ENCODE measurements around the gene ATG13. TPM values are rescaled to one million over a fixed set of nuclear protein-coding genes. Genes with fewer than 3 reads are reported as not detected.

ATG13 gene
- polyA plus RNA-seq, 1 donor, result 36.4 TPM

- no peak for DNase-seq (ENCODE audit: low read depth)
Measured at GRCh38 chr11:46676436-46677158, 59.2 kb downstream of the ATG13 start.

GRCh38 chr11:46677169-46677568, 59.8 kb downstream of the ATG13 start:
- no peak for DNase-seq (ENCODE audit: low read depth)

DNA sequence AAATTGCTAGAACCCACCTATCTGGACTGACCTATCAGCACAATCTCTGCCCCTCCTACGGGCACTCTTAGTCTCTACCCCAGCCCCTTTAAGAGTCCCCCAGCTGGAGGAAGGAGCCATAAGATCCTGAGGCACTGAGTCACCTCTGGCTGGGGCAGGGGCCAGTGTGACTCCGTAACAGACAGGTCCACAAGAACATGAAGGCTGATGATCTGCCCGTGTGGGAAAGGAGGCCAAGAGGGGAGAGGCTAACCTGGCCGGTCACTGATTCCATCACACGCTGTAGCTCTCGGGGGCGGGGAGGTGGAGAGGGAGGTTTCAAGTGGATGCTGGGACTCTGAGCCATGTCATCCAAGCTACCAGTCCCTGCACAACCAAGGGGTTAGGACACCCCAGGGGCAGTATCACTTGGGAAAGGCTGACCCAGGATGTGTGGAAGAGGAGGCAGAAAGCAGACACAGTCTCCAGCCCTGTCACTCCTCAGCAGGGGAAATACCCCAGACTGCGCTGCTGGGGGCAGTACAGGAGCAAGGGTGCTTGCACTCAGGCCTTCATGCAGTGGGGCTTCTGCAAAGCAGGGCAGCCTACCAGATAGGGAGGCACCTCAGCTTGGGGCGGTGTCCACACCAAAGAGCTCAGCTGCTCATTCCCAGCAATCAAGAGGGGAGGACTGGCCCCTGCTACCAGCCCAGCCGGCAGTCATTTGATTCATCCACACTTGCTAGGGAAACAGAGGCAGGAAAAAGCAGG, 60.8 kb downstream of the ATG13 start:
- DNase-seq (ENCODE audit: low read depth), result no peak

DNA sequence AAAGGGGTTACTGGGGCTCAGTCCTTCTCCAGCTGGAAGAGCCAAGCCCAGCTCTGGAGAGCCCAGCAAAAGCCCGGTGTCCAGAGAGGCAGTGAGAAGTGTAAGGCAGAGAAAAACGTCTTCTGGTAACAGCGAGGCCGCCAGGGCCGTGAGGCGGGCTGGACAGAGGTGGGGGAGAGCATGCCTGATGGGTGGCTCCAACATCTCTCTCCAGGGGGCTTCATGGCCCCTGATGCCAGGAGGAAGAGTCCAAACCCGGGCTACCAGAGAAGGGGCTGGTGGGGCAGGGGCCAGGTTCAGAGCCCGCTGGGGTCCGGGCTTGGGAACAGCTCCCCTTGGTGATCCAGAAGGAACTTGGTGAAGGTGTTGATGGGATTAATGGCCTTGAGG, 61.4 kb downstream of the ATG13 start:
- DNase-seq (ENCODE audit: low read depth), result no peak

- no peak for DNase-seq (ENCODE audit: low read depth)
Measured at GRCh38 chr11:46679241-46680163, 62.1 kb downstream of the ATG13 start.

GRCh38 chr11:46680164-46680760, 62.9 kb downstream of the ATG13 start:
- DNase-seq (ENCODE audit: low read depth), result no peak

DNA sequence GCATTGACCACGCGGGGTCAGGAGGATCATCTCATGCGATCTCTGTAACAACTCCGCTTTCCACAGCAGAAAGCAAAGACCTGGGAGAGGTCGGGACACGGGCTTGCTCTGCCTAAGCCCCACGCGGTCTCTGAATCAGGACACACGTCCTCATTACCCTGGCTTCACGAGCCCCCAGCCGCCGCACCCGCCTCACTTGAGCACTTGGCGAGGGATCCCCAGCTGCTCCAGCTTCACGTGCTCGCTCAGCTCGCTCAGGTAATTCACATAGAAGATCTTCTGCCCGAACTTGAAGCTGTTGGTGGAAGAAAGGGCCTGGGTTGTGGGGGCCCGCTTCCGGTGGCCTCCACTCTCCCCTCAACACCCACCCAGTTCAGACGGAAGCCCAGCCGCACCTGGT, 63.5 kb downstream of the ATG13 start:
- no peak for DNase-seq (ENCODE audit: low read depth)

- no peak for DNase-seq (ENCODE audit: low read depth)
Measured at GRCh38 chr11:46681814-46682213, 64.5 kb downstream of the ATG13 start.

GRCh38 chr11:46682773-46683752, 65.7 kb downstream of the ATG13 start:
- no peak for DNase-seq (ENCODE audit: low read depth)

DNA sequence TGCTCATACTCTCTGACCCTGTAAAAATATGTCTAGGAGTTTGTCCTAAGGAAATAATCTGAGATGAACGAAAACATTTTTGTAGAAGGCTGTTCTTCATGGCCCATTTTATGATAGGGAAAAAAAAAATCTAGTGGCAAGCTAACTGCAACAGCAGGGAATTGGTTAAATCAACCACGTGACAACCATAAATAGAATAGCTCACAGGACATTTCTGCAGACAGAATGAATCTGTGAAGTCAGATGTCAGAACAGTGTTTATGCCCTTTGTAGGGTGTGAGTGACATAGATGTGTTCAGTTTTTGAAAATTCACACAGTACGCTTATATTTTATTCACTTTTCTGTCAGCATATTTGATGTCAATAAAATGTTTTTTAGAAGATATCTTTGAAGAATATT, 67.0 kb downstream of the ATG13 start:
- DNase-seq (ENCODE audit: low read depth), result no peak

GRCh38 chr11:46686886-46687795, 69.8 kb downstream of the ATG13 start:
- DNase-seq (ENCODE audit: low read depth), result no peak

- no peak for DNase-seq (ENCODE audit: low read depth)
Measured at GRCh38 chr11:46690702-46691101, 73.3 kb downstream of the ATG13 start.

DNA sequence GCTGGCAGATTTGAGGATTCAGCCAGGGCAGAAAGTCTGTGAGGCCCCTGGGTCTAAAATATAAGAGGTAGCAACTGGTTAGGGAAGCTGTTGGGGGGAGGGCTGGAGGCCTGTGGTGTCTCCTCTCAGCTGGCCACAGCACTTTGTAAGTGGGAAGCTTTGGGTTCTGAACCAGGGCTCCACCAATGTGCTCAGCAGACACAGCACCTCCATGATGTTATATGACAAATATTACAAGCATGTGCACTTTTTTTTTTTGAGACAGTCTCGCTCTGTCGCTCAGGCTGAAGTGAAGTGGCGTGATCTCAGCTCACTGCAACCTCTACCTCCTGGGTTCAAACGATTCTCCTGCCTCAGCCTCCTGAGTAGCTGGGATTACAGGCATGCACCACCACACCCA, 75.1 kb downstream of the ATG13 start:
- no peak for DNase-seq (ENCODE audit: low read depth)

GRCh38 chr11:46693597-46694012, 76.3 kb downstream of the ATG13 start:
- DNase-seq (ENCODE audit: low read depth), result no peak

DNA sequence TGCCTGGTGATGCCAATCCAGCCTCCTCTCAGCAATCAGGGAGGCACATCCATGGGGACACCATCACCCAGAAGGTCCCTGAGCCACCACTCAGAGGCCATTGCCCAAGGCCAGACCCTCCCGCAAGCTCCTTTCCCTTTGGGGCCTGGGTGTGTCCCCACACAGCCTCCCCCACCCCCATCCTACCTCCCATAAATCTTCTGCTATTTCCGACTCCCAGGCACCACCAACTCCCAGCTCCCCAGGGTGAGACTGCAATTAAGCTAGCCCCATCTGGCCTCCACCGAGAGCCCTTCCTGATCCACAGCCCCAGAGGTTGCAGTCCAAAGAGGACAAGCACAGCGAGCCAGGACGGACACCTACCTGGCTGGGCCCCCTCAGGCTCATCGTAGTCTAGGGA, 76.7 kb downstream of the ATG13 start:
- no peak for DNase-seq (ENCODE audit: low read depth)

- DNase-seq (ENCODE audit: low read depth), result no peak
Measured at GRCh38 chr11:46694607-46695006, 77.3 kb downstream of the ATG13 start.

GRCh38 chr11:46695345-46696211, 78.2 kb downstream of the ATG13 start:
- no peak for DNase-seq (ENCODE audit: low read depth)

GRCh38 chr11:46696212-46696558, 78.8 kb downstream of the ATG13 start:
- DNase-seq (ENCODE audit: low read depth), result no peak

DNA sequence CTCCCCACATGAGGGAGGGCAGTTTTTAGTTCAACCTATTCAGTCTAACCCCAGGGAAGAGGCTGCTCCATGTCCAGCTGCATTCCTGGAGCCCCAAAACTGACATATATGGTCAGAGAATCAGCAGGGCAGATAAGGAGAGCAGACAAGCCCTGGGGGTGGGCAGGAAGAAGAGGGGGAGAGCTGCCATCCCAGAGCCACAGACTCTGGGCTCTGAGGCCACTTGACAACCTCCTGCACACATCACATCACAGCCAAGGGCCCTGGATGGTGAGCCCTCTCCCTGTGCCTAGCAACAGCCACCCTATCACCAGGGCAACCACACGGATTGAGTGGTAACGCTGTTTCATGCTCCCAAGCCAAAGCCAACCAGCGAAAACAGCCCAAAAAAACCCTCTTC, 80.0 kb downstream of the ATG13 start:
- DNase-seq (ENCODE audit: low read depth), result no peak

All from forelimb muscle (tissue), 1 donor.